Aorta (tissue), 5 donors: ENCODE data around the gene VOPP1. TPM values are rescaled to one million over a fixed set of nuclear protein-coding genes. Genes with fewer than 3 reads are reported as not detected.
A peak's percentile ranks its signal among the peaks of the same experiment; 100 is the strongest.

Experiments
- ATAC-seq: fragments of 200-7000 bp; cut with Tn5 transposase; one replicate; pipeline ENCODE4 v1.9.1; 2022; ENCODE audit warnings: moderate library complexity; ENCODE audit not compliant: low FRiP score
- DNase-seq, 2 donors: peaks; one replicate each; pipeline ENCODE4 v3.0.0-alpha.2; 2020
- H3K27ac ChIP-seq, 2 donors: one replicate each; pipeline ENCODE4 v1.5.1; 2013; ENCODE audit warnings: low read length in 2 of 2, mild to moderate bottlenecking in 2 of 2, moderate library complexity in 2 of 2, control low read depth in 1 of 2, inconsistent platforms in 1 of 2, low read depth in 1 of 2
- H3K27me3 ChIP-seq, 2 donors: one replicate each; pipeline ENCODE4 v1.6.1; 2013; ENCODE audit warnings: control low read depth in 1 of 2, low read length in 1 of 2, mild to moderate bottlenecking in 1 of 2, moderate library complexity in 1 of 2; ENCODE audit not compliant: insufficient read depth in 2 of 2, control insufficient read depth in 1 of 2
- H3K36me3 ChIP-seq, 2 donors: one replicate each; pipeline ENCODE4 v1.6.1; 2013; ENCODE audit warnings: control low read depth in 1 of 2, low read length in 1 of 2, mild to moderate bottlenecking in 1 of 2; ENCODE audit not compliant: insufficient read depth in 2 of 2, control insufficient read depth in 1 of 2
- H3K4me1 ChIP-seq, 2 donors: one replicate each; pipeline ENCODE4 v1.6.1; 2013; ENCODE audit warnings: low read length in 2 of 2, control low read depth in 1 of 2, mild to moderate bottlenecking in 1 of 2, moderate library complexity in 1 of 2; ENCODE audit not compliant: insufficient read depth in 2 of 2, control insufficient read depth in 1 of 2
- H3K4me3 ChIP-seq, 2 donors: one replicate each; pipeline ENCODE4 v1.5.1; 2013; ENCODE audit warnings: low read length in 2 of 2, control low read depth in 1 of 2, mild to moderate bottlenecking in 1 of 2
- H3K9me3 ChIP-seq: one replicate; pipeline ENCODE4 v1.6.1; 2013; ENCODE audit warnings: mild to moderate bottlenecking, low read length; ENCODE audit not compliant: control insufficient read depth
- WGBS, 2 donors: extraction: QIAGEN DNeasy Blood & Tissue Kit; methylation state at CpG; one replicate each; pipeline ENCODE4 v1.1.7; 2013; 5-methylcytosine and 5-hydroxymethylcytosine counted together
- intact Hi-C, 2 donors: fragments of 100-400 bp; cut with DNase I; formaldehyde crosslinking; loops; one replicate each; pipeline versions ENCODE4 v1.14.2 to v1.15.0; 2022
- polyA plus RNA-seq, 2 donors: library from polyadenylated mRNA; stranded (reverse); fragments of 200-250 nt; gene quantifications; one replicate each; pipeline ENCODE4 v1.2.3, GENCODE V29; 2013
- total RNA-seq, 2 donors: library from RNA; stranded (reverse); fragmentation: NEBNext Ultra II Directional; extraction: Animal tissue kit (Norgen Biotek cat#: 25700); gene quantifications; one replicate each; pipeline ENCODE4 v1.2.1, GENCODE V29; 2021
- donor health status: healthy with polysubstance abuse.
- donor health status: Bipolar disorder and iron deficiency.
- donor health status: DM: no; HTN: no; CAD: no.
- donor health status: DM: no; HTN: no; CAD: no.
- donor health status: DM: yes; HTN: yes; CAD: no.

The VOPP1 gene
- total and polyA plus RNA-seq, 4 donors, result 36.3 to 82.9 (median 68.5) TPM

DNA sequence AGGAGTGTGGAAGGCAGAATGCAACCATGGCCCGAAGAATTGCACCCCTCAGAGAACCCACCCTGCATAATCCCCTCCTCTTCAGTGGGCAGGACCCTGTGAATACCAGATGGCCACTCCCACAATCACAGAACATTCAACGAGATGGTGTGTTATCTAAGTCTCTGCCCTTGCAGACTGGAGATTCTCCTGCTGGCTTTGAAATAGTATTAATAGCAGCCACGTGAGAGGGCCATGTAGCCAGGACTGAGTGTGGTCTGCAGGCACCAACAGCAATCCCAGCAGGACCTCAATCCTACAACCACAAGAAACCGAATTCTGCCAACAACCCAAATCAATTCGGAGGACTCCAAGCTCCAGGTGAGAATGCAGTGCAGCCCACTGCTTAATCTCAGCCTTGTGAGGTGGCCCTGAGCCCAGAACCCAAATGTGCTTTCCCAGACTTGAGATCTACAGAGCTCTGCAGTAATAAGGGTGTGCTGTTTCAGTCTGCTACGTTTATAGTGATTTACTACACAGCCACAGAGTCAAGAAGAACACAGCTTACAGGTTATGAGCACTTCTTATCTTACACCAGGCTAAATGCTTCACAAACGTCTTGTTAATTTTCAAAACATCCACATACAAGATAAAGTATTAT is 72.1 kb downstream of the VOPP1 start:
- no peak for ATAC-seq
- WGBS, 2 donors, result 73 to 76% methylated on average over 7 of the region's 7 CpGs
- DNase-seq, result no peak

DNA sequence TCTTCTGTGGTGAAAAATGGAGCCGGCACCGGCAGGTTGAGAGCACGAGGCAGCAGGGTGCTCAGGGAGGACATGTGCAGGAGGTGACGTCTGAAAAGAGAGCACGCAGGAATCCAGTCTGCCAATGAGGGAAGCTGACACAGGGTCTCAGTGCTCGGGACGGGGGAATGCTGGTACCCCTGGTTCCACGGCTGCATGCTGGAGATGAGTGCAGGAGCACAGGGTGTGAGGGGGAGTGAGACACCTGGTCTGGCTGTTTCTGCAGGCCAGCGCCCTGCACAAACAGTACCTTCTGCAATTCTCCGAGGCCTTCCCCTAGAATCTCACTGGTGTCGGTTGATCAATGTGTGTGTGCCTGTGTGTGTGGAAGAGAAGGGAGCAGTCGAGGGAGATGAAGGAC is 72.7 kb downstream of the VOPP1 start:
- no peak for DNase-seq
- no peak overlapping the region for H3K4me3 ChIP-seq
- H3K36me3 ChIP-seq, result peaks cover 0 to 2% of the 10 kb centered on the region in 2 donors
- ATAC-seq, result no peak
- no peaks in the 10 kb centered on the region for H3K9me3 ChIP-seq
- no peak overlapping the region for H3K27ac ChIP-seq
- H3K4me1 ChIP-seq, result no peaks in the 10 kb centered on the region
- no peaks in the 10 kb centered on the region for H3K27me3 ChIP-seq
- intact Hi-C loops, result no loop called here
- WGBS, 2 donors, result 94 to 95% methylated on average over 12 of the region's 12 CpGs

More for the DNA sequence above, 72.1 kb downstream of the VOPP1 start:
- Histone ChIP-seq H3K4me1 (no peaks in the 10 kb centered on the region), H3K9me3 (no peaks in the 10 kb centered on the region), H3K27ac (no peak overlapping the region), H3K36me3 (peaks cover 0 to 2% of the 10 kb centered on the region in 2 donors), H3K27me3 (no peaks in the 10 kb centered on the region), H3K4me3 (no peak overlapping the region)
- intact Hi-C loops, result no loop called here

DNA sequence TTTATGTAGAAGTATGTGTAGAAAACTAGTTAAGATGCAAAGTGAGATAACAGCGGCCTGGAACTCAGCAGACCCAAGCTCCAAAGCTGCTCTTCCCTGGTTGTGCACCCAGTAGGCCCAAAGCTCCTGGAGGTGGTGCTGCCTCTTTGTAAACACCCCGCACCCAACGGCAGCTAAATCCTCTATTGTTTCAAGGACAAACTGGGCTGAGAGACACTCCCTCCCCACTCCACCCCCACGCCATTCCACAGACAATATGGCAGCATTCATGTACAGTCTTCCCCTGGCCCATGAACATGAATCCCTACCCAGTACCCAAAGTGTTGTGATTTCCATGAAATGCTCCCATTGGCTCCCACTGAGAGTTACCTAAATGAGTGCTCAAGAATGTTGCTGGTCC is 73.5 kb downstream of the VOPP1 start:
- ATAC-seq, result no peak
- no peak overlapping the region for H3K4me3 ChIP-seq
- 93 to 95% methylated on average over 4 of the region's 4 CpGs for WGBS, 2 donors
- no peak for DNase-seq
- H3K27me3 ChIP-seq, result no peaks in the 10 kb centered on the region
- intact Hi-C loops, result no loop called here
- H3K9me3 ChIP-seq, result no peaks in the 10 kb centered on the region
- H3K27ac ChIP-seq, result no peak overlapping the region
- H3K4me1 ChIP-seq, result no peaks in the 10 kb centered on the region
- H3K36me3 ChIP-seq, result peaks cover 0 to 2% of the 10 kb centered on the region in 2 donors

DNA sequence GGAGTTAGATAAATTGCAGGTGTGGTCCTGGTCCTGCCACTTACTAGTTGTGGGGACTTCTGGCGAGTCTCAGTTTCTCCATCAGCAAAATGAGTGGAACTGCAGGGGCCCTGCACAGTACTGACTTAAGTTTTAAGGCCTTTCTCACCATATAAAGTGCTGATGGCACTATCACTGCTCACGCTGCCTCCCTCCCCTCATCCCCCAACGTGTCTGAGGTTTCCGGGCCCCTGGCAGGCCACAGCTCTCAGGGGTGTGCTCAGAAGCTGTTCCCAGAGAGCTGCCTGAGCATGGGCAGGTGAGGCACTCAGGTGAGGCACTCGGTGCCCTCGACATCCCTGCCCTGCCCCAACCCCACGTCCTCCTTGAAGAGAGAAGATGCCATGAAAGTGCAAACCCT is 74.2 kb downstream of the VOPP1 start:
- WGBS, 2 donors, result 87 to 94% methylated on average over 7 of the region's 7 CpGs
- DNase-seq (no peak), ATAC-seq (no peak)
- Histone ChIP-seq H3K36me3 (peaks cover 0 to 2% of the 10 kb centered on the region in 2 donors), H3K4me3 (no peak overlapping the region), H3K9me3 (no peaks in the 10 kb centered on the region), H3K4me1 (no peaks in the 10 kb centered on the region), H3K27me3 (no peaks in the 10 kb centered on the region), H3K27ac (no peak overlapping the region)
- intact Hi-C loops, result no loop called here

DNA sequence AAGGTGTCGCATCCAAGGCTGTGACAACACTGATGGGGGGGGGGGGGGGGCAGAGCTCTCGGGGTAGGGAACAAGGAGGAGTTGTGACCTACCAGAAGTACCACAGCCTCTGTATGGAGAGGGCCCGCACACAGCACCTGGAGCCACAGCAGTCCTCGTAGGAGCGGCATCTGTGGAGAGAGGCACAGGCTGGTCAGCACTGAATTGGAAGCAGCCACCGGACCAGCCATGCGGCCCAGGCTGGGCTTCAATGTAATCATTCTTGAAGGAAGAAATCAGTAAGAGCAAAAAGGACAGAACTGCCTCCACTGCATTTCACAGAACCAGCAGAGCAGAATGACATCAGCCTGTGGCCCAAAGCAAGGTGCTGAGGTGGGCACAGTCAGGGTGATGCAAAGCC is 74.8 kb downstream of the VOPP1 start:
- no peak overlapping the region for H3K4me3 ChIP-seq
- no peaks in the 10 kb centered on the region for H3K4me1 ChIP-seq
- intact Hi-C loops, result no loop called here
- WGBS, 2 donors, result 96% methylated on average over 7 of the region's 7 CpGs
- H3K27me3 ChIP-seq, result no peaks in the 10 kb centered on the region
- no peaks in the 10 kb centered on the region for H3K9me3 ChIP-seq
- H3K27ac ChIP-seq, result no peak overlapping the region
- DNase-seq, result no peak
- H3K36me3 ChIP-seq, result peaks cover 0 to 3% of the 10 kb centered on the region in 2 donors
- ATAC-seq, result no peak

GRCh38 chr7:55496906-55497305 is 75.4 kb downstream of the VOPP1 start:
- peak in 1 of 2 donors; percentile 17 for DNase-seq
- Histone ChIP-seq H3K9me3 (no peaks in the 10 kb centered on the region), H3K27ac (no peak overlapping the region), H3K4me1 (no peaks in the 10 kb centered on the region), H3K36me3 (peaks cover 0 to 3% of the 10 kb centered on the region in 2 donors), H3K27me3 (no peaks in the 10 kb centered on the region), H3K4me3 (no peak overlapping the region)
- ATAC-seq, result no peak
- intact Hi-C loops, result no loop called here
- WGBS, 2 donors, result 90 to 94% methylated on average over 9 of the region's 9 CpGs

DNA sequence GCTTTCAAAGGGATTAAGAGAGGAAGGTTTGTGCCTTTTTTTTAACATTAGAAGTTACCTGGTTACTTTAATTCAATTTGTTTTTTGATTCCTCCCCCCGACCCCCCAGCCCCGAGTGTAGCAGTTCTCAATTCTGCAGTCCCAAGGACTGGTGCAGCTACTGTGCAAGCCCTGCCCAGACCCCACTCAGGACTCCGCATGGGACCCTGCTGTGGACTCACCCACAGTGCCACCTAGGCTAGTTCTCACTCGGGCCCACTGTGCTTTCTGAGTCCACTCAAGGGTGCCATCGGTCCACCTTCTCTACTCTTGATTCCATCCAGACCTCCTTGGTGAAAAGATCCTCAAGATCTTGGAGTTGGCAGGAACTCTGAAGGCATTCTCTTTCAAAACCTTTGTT is 77.4 kb downstream of the VOPP1 start:
- no peaks in the 10 kb centered on the region for H3K27me3 ChIP-seq
- H3K36me3 ChIP-seq, result peaks cover 0 to 3% of the 10 kb centered on the region in 2 donors
- DNase-seq (peak in 1 of 2 donors; percentile 26), ATAC-seq (no peak)
- no peak overlapping the region for H3K27ac ChIP-seq
- H3K4me1 ChIP-seq, result no peaks in the 10 kb centered on the region
- 91 to 94% methylated on average over 5 of the region's 5 CpGs for WGBS, 2 donors
- no peaks in the 10 kb centered on the region for H3K9me3 ChIP-seq
- H3K4me3 ChIP-seq, result no peak overlapping the region
- intact Hi-C loops, result no loop called here

- 54 to 59% methylated on average over 7 of the region's 7 CpGs for WGBS, 2 donors
- Histone ChIP-seq H3K9me3 (no peaks in the 10 kb centered on the region), H3K27ac (no peak overlapping the region), H3K36me3 (peaks cover 0 to 9% of the 10 kb centered on the region in 2 donors), H3K27me3 (no peaks in the 10 kb centered on the region), H3K4me1 (no peaks in the 10 kb centered on the region), H3K4me3 (no peak overlapping the region)
- intact Hi-C loops, result no loop called here
- ATAC-seq, result no peak
- DNase-seq, result peak in 1 of 2 donors; percentile 21
Observed at GRCh38 chr7:55493408-55493807, 78.9 kb downstream of the VOPP1 start.

DNA sequence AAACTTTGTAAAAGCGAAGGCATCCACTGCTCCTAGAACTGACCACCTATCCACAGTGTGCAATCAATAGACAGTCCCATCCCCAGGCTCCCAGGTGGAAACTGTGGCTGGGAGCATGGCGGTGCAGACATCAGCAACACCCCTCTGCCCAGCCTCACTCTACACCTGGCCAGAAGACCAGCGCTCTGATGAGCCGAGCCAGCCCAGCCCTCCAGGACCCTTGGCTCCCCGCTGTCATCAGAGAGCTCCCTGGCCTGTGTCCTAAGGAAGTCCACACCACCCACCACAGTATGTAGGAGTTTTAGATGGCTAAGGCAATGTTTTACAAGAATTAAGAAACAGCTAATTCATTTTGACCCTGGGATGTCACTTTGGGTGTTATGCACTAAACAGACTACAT is 81.0 kb downstream of the VOPP1 start:
- 97% methylated on average over 5 of the region's 5 CpGs for WGBS, 2 donors
- no peak overlapping the region for H3K27ac ChIP-seq
- no peaks in the 10 kb centered on the region for H3K9me3 ChIP-seq
- H3K36me3 ChIP-seq, result peaks cover 0 to 7% of the 10 kb centered on the region in 2 donors
- intact Hi-C loops, result no loop called here
- H3K4me1 ChIP-seq, result no peaks in the 10 kb centered on the region
- DNase-seq (peak in 1 of 2 donors; percentile 7), ATAC-seq (no peak)
- no peaks in the 10 kb centered on the region for H3K27me3 ChIP-seq
- H3K4me3 ChIP-seq, result no peak overlapping the region
